Measurements from ENCODE around the gene RNLS.
"Not testable (repeated sequence)": the region's sequence is repeated elsewhere in the genome, so short reads cannot be mapped to it uniquely, and the experiment has no call there.

The RNLS gene

DNA sequence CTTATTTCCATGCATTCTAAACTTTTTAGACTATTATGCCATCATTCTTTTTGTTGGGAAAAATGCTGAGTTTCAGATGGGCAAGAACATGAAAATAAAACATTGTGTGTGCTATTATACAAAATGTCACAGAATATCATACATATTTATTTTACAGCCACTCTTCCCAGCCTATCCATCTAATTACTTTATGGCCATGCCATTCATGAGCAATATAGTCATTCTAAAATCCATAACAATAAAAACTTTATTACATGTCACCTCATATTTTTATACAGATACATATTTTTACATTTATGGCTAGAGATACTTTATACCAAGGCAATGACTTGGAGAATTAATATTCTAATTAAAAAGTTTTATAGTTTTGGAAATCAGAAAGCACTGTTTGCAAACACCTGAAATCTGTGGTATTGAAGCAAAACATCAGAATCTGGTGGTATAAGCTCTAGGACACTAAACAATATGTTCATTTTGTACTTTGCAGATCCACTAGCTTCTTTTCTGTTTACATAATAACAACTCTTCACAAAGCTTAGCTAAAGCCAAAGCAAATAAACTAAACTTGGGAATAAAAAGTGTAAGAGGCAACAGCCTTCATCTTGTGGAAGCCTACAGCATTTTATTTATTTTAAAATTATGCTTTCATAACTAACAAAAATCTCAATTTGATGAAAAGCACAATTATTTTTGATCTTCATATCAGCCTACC is 210.1 kb downstream of the RNLS start:
- no peak overlapping the region for H3K27ac ChIP-seq
- CTCF ChIA-PET = no interaction called here
- no peak for DNase-seq (ENCODE audit: low spot score)
- POLR2A ChIA-PET (ENCODE audit: low non-redundant PET) = interaction anchor here (0.5 kb wide), 1 partner anchor 511 kb away, joined by 3 read pairs; no protein-coding TSS in a partner anchor
- TF ChIP-seq, protein P1, sequence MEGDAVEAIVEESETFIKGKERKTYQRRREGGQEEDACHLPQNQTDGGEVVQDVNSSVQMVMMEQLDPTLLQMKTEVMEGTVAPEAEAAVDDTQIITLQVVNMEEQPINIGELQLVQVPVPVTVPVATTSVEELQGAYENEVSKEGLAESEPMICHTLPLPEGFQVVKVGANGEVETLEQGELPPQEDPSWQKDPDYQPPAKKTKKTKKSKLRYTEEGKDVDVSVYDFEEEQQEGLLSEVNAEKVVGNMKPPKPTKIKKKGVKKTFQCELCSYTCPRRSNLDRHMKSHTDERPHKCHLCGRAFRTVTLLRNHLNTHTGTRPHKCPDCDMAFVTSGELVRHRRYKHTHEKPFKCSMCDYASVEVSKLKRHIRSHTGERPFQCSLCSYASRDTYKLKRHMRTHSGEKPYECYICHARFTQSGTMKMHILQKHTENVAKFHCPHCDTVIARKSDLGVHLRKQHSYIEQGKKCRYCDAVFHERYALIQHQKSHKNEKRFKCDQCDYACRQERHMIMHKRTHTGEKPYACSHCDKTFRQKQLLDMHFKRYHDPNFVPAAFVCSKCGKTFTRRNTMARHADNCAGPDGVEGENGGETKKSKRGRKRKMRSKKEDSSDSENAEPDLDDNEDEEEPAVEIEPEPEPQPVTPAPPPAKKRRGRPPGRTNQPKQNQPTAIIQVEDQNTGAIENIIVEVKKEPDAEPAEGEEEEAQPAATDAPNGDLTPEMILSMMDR (conservative IDR thresholded peaks at IDR 0.05; ENCODE audit: low read depth) = no peak

DNA sequence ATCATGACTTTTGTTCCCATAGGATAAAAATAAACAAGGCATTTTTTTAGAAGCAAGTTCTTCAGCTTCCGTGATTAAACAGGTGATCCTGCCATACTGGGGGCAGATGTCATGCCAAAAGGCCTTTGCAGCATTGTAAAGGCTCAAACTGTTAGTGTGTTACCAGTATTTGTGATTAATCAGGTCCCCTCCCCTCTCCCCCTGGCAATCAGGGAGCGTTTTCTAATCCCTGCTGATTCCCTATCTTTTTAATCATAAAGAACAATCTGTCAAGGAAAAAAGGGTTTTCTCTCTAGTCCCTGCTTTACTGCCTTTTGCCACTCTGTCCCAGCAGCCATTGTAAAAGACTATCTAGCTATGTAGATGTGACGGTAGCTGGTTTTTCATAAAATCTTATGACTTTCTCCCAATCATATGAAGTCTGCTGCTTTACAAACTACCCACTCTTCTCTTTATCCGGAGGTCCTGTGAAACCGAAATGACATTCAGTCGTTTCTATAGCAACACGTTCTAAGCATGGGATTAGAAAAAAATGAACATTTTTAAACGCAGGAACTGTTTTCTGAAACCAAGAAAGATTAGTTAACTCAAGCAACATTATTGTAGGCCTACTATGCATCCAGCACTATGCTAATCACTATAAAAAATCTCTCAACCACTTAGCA is 210.9 kb downstream of the RNLS start:
- CTCF ChIA-PET = interaction anchor here (0.6 kb wide), 1 partner anchor 720 kb away, joined by 4 read pairs; no protein-coding TSS in a partner anchor
- DNase-seq (ENCODE audit: low spot score) = no peak

DNA sequence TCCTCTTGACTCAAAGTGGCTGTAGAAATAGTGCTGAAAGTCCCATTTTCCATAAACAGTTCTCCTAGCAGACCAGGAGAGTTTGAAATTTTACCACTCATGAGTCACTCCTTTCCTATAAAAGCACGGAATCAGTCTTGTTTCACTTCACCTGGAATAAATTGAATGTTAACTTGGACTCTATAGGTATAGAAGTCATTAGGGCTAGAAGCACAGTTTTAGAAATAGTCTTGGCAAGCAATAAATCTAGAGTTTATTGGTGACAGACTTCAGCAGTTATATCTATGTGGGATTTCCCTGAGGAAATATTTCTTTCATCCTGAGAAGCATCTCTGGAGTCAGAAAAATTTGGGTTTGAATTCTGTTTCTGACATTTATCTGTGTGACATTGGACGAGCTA is 212.4 kb downstream of the RNLS start:
- TF ChIP-seq, protein P1 (conservative IDR thresholded peaks at IDR 0.05; ENCODE audit: low read depth) = no peak
- ChIA-PET CTCF (no interaction called here), POLR2A (ENCODE audit: low non-redundant PET) (no interaction called here)
- DNase-seq (ENCODE audit: low spot score) = no peak
- H3K27ac ChIP-seq = no peak overlapping the region

More for the DNA sequence above, 210.9 kb downstream of the RNLS start:
- TF ChIP-seq, protein P1 (conservative IDR thresholded peaks at IDR 0.05; ENCODE audit: low read depth) = no peak
- no peak overlapping the region for H3K27ac ChIP-seq
- POLR2A ChIA-PET (ENCODE audit: low non-redundant PET) = no interaction called here

DNA sequence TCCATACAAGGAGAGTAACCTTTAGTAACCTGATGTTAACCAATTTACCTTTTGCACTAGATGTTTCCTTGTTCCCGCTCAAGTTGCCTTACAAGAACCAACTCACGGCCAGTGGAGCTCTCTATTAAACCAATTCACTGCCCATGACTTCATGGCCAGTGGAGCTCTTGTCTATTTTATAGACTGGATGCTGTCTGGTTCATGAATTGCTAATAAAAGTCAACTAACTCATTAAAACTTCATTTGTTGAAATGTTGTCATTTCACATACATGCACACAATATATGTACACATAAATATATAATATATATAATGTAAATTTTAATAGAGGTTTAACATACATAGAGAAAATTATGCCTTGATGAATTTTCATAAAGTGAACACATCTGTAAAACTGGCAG is 216.3 kb downstream of the RNLS start:
- TF ChIP-seq, protein P1 (conservative IDR thresholded peaks at IDR 0.05; ENCODE audit: low read depth) = no peak
- POLR2A ChIA-PET (ENCODE audit: low non-redundant PET) = no interaction called here
- CTCF ChIA-PET = interaction anchor here (0.6 to 1.4 kb wide), 2 partner anchors 11 to 23 kb away, joined by 3 to 4 read pairs; no protein-coding TSS in a partner anchor
- no peak for DNase-seq (ENCODE audit: low spot score)
- H3K27ac ChIP-seq = no peak overlapping the region

DNA sequence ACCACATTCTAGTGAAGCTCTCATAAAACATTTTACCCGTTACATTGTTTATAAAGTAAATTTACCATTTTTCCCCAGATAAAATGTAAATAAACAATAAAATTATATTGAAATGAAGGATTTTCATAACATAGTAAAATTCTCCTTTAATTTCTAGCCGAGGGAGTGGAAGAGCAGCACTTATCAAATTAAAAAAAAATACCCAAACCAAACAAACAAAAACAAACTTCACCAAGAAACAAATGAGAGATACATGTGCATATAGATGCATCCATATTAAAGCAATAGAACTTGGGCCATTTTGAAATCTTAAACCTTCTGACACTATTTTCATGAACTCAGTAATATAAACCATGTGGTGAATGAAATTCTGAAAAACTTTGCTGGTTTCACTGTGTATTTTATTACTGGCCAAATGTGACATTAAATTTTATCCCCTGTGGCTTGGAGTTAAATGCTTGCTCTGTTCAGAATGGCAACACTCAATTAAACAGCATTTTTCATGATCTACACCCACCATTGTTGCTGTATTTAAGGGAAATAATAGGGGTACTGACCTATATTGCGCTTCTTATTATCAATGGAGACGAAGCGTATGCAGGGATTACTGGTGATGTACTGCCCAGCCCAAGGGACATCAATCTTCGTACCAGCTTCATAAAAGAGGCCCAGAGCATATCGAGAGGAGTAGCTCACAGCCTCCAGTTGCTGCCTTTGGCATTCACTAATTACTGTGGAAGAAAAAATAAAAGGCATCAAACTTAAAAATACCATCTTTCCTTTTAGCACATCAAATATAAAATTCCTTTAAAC is 220.9 kb downstream of the RNLS start:
- H3K27ac ChIP-seq = no peak overlapping the region
- TF ChIP-seq, protein P1 (conservative IDR thresholded peaks at IDR 0.05; ENCODE audit: low read depth) = no peak
- ChIA-PET CTCF (no interaction called here), POLR2A (ENCODE audit: low non-redundant PET) (no interaction called here)
- no peak for DNase-seq (ENCODE audit: low spot score)

DNA sequence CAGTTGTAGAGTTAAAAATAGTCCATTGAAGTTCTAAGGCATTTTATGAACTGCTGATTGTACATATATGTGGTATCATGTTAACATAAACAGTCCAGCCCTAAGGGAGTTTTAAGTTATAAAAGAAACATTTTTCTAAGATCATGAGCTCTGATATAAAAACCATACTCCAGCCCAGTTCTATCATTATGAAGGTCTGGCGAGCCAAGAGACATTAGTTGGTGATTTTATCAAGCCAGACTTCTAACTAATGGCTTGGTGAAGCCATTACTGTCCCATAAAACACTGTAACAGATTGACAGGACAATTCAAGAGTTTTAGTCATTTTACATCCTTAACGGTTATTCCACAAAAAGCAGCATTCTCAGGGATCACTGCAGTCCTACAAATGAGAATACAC is 221.6 kb downstream of the RNLS start:
- TF ChIP-seq, protein P1 (conservative IDR thresholded peaks at IDR 0.05; ENCODE audit: low read depth) = no peak
- H3K27ac ChIP-seq = no peak overlapping the region
- CTCF ChIA-PET = no interaction called here
- POLR2A ChIA-PET (ENCODE audit: low non-redundant PET) = no interaction called here
- no peak for DNase-seq (ENCODE audit: low spot score)

DNA sequence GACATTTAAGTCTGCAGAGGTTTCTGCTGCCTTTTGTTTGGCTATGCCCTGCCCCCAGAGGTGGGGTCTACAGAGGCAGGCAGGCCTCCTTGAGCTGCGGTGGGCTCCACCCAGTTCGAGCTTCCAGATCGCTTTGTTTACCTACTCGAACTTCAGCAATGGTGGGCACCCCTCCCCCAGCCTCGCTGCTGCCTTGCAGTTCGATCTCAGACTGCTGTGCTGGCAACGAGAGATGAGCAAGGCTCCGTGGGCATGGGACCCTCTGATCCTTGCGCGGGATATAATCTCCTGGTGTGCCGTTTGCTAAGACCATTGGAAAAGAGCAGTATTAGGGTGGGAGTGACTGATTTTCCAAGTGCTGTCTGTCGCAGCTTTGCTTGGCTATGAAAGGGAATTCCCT is 227.4 kb downstream of the RNLS start:
- H3K27ac ChIP-seq; POLR2A ChIA-PET (ENCODE audit: low non-redundant PET); CTCF ChIA-PET; DNase-seq (ENCODE audit: low spot score): not testable (repeated sequence)
